ENCODE measurements around the gene ZNF789. TPM values are rescaled to one million over a fixed set of nuclear protein-coding genes. Genes with fewer than 3 reads are reported as not detected.

ZNF789 gene
- total and polyA plus RNA-seq, 10 of the 15 experiments (the other 5 are each of a cell fraction or from before 2014, with no cell fraction given) = 5.6 to 44.6 (median 21.3) TPM

DNA sequence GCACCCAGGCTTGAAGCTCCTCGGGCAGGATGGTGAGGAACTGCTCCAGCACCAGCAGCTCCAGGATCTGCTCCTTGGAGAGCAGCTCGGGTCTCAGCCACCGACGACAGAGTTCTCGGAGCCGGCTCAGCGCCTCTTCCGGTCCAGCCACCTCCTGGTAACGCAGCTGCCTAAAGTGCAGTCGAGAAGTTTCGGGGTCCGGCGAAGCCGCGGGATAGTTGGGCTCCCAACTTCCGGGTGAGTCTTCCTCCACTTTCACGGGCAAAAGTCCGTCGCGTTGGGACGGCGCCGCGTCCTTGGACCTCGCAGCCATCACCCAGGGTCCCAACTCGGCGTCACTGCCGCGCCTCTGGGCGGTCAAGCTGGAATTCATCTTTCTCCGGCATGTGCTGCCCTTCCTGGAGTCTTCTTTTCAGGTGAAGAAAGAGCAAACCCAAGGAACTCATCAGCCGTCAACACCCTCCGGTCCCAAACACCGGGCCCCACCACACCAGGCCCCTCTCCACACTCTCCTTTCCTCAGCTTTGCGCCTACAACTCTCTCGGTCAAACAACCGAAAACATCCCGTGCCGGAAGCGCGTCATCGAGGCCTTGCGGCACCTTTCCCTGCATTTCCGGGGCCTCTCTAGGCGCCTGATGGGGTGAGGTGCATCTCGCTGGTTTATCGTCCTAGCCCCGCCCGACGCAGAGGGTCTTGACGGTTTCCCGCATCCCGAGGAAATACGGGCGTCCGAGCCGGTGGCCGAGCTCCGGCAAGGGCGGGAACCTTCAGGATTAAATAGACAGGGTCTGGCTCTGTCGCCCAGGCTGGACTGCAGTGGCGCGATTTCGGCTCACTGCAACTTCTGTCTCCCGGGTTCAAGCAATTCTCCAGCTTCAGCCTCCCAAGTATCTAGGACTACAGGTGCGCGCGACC lies 27.3 kb downstream of the ZNF789 start, which contains the start of gene ZNF394 (continued):
- no peak for TF ChIP-seq ZBTB11 (CRISPR knock-in tag; IDR thresholded peaks at IDR 0.05)

GRCh38 chr7:99500637-99501009 lies 27.9 kb downstream of the ZNF789 start:
- peak overlapping the region; percentile 46 for H3K4me2 ChIP-seq (ENCODE audit: control insufficient read depth, insufficient read depth)
- no peak for FAIRE-seq
- H3K27me3 ChIP-seq (replicated peaks in 1 of 2; ENCODE audit: control insufficient read depth in 2 of 2, insufficient read depth in 2 of 2, low read length in 1 of 2) = no peaks in the 10 kb centered on the region
- SMC1A ChIA-PET (ENCODE audit: uncharacterized antibody, unreplicated experiment) = no interaction called here
- no peaks in the 10 kb centered on the region for H4K20me1 ChIP-seq (ENCODE audit: control insufficient read depth, insufficient read depth)
- no peak for TF ChIP-seq STAT1 (conservative IDR thresholded peaks at IDR 0.05)
- no peak for TF ChIP-seq ATF7 (IDR thresholded peaks at IDR 0.05; ENCODE audit: low read depth)
- TF ChIP-seq, protein P1, sequence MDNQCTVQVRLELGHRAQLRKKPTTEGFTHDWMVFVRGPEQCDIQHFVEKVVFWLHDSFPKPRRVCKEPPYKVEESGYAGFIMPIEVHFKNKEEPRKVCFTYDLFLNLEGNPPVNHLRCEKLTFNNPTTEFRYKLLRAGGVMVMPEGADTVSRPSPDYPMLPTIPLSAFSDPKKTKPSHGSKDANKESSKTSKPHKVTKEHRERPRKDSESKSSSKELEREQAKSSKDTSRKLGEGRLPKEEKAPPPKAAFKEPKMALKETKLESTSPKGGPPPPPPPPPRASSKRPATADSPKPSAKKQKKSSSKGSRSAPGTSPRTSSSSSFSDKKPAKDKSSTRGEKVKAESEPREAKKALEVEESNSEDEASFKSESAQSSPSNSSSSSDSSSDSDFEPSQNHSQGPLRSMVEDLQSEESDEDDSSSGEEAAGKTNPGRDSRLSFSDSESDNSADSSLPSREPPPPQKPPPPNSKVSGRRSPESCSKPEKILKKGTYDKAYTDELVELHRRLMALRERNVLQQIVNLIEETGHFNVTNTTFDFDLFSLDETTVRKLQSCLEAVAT (IDR thresholded peaks at IDR 0.05) = peak; percentile 86
- TF ChIP-seq KLF5 (IDR thresholded peaks at IDR 0.05; ENCODE audit: partially characterized antibody) = no peak
- no peak for TF ChIP-seq SUZ12 (IDR thresholded peaks at IDR 0.05; ENCODE audit: unreplicated experiment)
- TF ChIP-seq, protein P2, sequence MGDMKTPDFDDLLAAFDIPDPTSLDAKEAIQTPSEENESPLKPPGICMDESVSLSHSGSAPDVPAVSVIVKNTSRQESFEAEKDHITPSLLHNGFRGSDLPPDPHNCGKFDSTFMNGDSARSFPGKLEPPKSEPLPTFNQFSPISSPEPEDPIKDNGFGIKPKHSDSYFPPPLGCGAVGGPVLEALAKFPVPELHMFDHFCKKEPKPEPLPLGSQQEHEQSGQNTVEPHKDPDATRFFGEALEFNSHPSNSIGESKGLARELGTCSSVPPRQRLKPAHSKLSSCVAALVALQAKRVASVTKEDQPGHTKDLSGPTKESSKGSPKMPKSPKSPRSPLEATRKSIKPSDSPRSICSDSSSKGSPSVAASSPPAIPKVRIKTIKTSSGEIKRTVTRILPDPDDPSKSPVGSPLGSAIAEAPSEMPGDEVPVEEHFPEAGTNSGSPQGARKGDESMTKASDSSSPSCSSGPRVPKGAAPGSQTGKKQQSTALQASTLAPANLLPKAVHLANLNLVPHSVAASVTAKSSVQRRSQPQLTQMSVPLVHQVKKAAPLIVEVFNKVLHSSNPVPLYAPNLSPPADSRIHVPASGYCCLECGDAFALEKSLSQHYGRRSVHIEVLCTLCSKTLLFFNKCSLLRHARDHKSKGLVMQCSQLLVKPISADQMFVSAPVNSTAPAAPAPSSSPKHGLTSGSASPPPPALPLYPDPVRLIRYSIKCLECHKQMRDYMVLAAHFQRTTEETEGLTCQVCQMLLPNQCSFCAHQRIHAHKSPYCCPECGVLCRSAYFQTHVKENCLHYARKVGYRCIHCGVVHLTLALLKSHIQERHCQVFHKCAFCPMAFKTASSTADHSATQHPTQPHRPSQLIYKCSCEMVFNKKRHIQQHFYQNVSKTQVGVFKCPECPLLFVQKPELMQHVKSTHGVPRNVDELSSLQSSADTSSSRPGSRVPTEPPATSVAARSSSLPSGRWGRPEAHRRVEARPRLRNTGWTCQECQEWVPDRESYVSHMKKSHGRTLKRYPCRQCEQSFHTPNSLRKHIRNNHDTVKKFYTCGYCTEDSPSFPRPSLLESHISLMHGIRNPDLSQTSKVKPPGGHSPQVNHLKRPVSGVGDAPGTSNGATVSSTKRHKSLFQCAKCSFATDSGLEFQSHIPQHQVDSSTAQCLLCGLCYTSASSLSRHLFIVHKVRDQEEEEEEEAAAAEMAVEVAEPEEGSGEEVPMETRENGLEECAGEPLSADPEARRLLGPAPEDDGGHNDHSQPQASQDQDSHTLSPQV (IDR thresholded peaks at IDR 0.05) = no peak
- TF ChIP-seq WRNIP1 (IDR thresholded peaks at IDR 0.05; ENCODE audit: borderline replicate concordance, low read depth, low read length) = no peak
- peak overlapping the region; percentile 95 for H3K4me3 ChIP-seq
- POLR2A ChIA-PET = interaction anchor here (0.5 to 2.3 kb wide), 5 partner anchors 27 to 91 kb away, joined by 3 to 15 read pairs (median 3); partner anchors contain the start of genes BUD31 and ZNF655
- CTCF ChIA-PET = interaction anchor here (0.6 to 1.5 kb wide), 3 partner anchors 27 to 92 kb away, joined by 3 to 4 read pairs (median 3); partner anchors contain the start of genes BUD31, PDAP1 and ZNF655
- intact Hi-C loops (cut with micrococcal nuclease; ENCODE audit: unreplicated experiment) (loop anchor here (2.0 kb wide), 2 partner anchors 28 to 58 kb away; partner anchors contain the start of genes ZNF655 and ZNF789), in situ Hi-C loops (cut with MboI) (no loop called here)
- RAD21 ChIA-PET (ENCODE audit: unreplicated experiment) = interaction anchor here (0.6 to 1.4 kb wide), 2 partner anchors 92 to 98 kb away, joined by 3 read pairs; partner anchors contain the start of genes BUD31 and PDAP1
- no peak for ATAC-seq
- no TSS peak for BruUV-seq (replicated peaks)
- WGBS (ENCODE audit: insufficient coverage, insufficient replicate concordance, low lambda C conversion rate, missing lambda C conversion rate) = 64% methylated on average over 16 of the region's 16 CpGs
- peak overlapping the region; percentile 88 for H2AFZ ChIP-seq (ENCODE audit: control insufficient read depth, low read depth, low read length)
- DNase-seq (ENCODE audit: low read depth, low spot score) = no peak
- peak overlapping the region; percentile 92 for H3K27ac ChIP-seq (ENCODE audit: control insufficient read depth, insufficient read depth)
- H3K4me1 ChIP-seq (ENCODE audit: control insufficient read depth, insufficient read depth, low read length) = no peaks in the 10 kb centered on the region
- H3K9me3 ChIP-seq (replicated peaks; ENCODE audit: control insufficient read depth, insufficient read depth, low read length) = peaks cover 4% of the 10 kb centered on the region; the same call in 2 of the 3 replicates
- peaks cover 50% of the 10 kb centered on the region for H3K79me2 ChIP-seq (ENCODE audit: control insufficient read depth, insufficient read depth, low read length)
- peak overlapping the region; percentile 94 for H3K9ac ChIP-seq (ENCODE audit: control insufficient read depth, insufficient read depth, low read length)
- peaks cover 0 to 10% of the 10 kb centered on the region in 2 experiments; a peak in 1 of 4 replicates for H3K36me3 ChIP-seq (ENCODE audit: control insufficient read depth in 2 of 2, insufficient read depth in 2 of 2, low read length in 1 of 2)
